OCI-LY3 (cell line): ENCODE measurements around the gene PPCDC.

Source experiments
- CTCF ChIP-seq: fragments of 200-600, 300-600 bp; sonication (generic); IDR thresholded peaks from 2 replicates; pipeline ENCODE4 v1.5.1; 2014; ENCODE audit warnings: antibody characterized with exemption, low read length, low read depth
- EZH2phosphoT487 ChIP-seq: fragments of 200-600 bp; shearing (Covaris generic); IDR thresholded peaks from 2 replicates; pipeline ENCODE4 v1.6.1; 2018; ENCODE audit warnings: antibody characterized with exemption, mixed run types, low read depth

- no peak for TF ChIP-seq CTCF
- no peak for TF ChIP-seq EZH2phosphoT487
Measured at GRCh38 chr15:75044258-75044878, 21.0 kb downstream of the PPCDC start.
